ENCODE measurements around the gene ALDOB.

ALDOB gene

GRCh38 chr9:101437806-101438232 is 2.2 kb upstream of the ALDOB start:
- CTCF ChIA-PET, result interaction anchor here (0.7 to 1.8 kb wide), 6 partner anchors 11 to 92 kb away, joined by 3 to 11 read pairs (median 3); no protein-coding TSS in a partner anchor
- POLR2A ChIA-PET, result no interaction called here
- TF ChIP-seq, protein P1, sequence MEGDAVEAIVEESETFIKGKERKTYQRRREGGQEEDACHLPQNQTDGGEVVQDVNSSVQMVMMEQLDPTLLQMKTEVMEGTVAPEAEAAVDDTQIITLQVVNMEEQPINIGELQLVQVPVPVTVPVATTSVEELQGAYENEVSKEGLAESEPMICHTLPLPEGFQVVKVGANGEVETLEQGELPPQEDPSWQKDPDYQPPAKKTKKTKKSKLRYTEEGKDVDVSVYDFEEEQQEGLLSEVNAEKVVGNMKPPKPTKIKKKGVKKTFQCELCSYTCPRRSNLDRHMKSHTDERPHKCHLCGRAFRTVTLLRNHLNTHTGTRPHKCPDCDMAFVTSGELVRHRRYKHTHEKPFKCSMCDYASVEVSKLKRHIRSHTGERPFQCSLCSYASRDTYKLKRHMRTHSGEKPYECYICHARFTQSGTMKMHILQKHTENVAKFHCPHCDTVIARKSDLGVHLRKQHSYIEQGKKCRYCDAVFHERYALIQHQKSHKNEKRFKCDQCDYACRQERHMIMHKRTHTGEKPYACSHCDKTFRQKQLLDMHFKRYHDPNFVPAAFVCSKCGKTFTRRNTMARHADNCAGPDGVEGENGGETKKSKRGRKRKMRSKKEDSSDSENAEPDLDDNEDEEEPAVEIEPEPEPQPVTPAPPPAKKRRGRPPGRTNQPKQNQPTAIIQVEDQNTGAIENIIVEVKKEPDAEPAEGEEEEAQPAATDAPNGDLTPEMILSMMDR (IDR thresholded peaks at IDR 0.05; ENCODE audit: insufficient read depth, low read length, missing control alignments), result no peak
- no peak for DNase-seq (ENCODE audit: low read depth, low spot score)
- no peak overlapping the region for H3K4me3 ChIP-seq (ENCODE audit: low read depth, low read length)

- H3K4me3 ChIP-seq (ENCODE audit: low read depth, low read length), result no peak overlapping the region
- CTCF ChIA-PET, result interaction anchor here (0.9 to 1.1 kb wide), 3 partner anchors 9 to 14 kb away, joined by 3 to 5 read pairs (median 3); no protein-coding TSS in a partner anchor
- DNase-seq (ENCODE audit: low read depth, low spot score), result no peak
- TF ChIP-seq, protein P1 (IDR thresholded peaks at IDR 0.05; ENCODE audit: insufficient read depth, low read length, missing control alignments), result no peak
- POLR2A ChIA-PET, result interaction anchor here (0.6 kb wide), 1 partner anchor 27 kb away, joined by 4 read pairs; no protein-coding TSS in a partner anchor
Measured at GRCh38 chr9:101434998-101435397, 576 bp downstream of the ALDOB start.

DNA sequence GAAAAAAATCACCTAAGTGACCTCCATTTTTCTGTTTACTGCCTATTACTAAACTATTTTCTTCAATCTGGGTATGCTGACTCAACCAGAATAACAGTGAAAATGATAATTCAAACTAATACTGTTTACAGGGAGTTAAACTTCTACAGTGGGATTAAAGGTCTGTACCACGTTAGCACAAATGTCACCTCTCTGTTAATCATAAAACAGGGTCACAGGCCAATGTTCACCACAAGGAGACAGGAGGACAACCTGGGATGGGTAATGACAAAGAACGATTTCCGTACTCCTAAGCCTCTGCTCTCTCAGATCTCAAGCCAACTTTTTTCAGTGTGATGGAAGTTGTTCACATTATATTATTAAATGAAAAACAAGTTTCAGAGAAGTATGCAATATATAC is 2.3 kb downstream of the ALDOB start:
- TF ChIP-seq, protein P1 (IDR thresholded peaks at IDR 0.05; ENCODE audit: insufficient read depth, low read length, missing control alignments), result no peak
- CTCF ChIA-PET, result interaction anchor here (1.6 kb wide), 1 partner anchor 130 kb away, joined by 4 read pairs; no protein-coding TSS in a partner anchor

GRCh38 chr9:101432740-101433139 is 2.8 kb downstream of the ALDOB start:
- POLR2A ChIA-PET, result no interaction called here
- DNase-seq (ENCODE audit: low read depth, low spot score), result no peak
- CTCF ChIA-PET, result interaction anchor here (0.8 to 1.6 kb wide), 3 partner anchors 17 to 130 kb away, joined by 3 to 5 read pairs (median 4); no protein-coding TSS in a partner anchor
- TF ChIP-seq, protein P1 (IDR thresholded peaks at IDR 0.05; ENCODE audit: insufficient read depth, low read length, missing control alignments), result no peak
- no peak overlapping the region for H3K4me3 ChIP-seq (ENCODE audit: low read depth, low read length)

More for the DNA sequence above, 2.3 kb downstream of the ALDOB start:
- no peak overlapping the region for H3K4me3 ChIP-seq (ENCODE audit: low read depth, low read length)
- no peak for DNase-seq (ENCODE audit: low read depth, low spot score)
- POLR2A ChIA-PET, result no interaction called here

GRCh38 chr9:101432171-101432570 is 3.4 kb downstream of the ALDOB start:
- TF ChIP-seq, protein P1 (IDR thresholded peaks at IDR 0.05; ENCODE audit: insufficient read depth, low read length, missing control alignments), result no peak
- DNase-seq (ENCODE audit: low read depth, low spot score), result no peak
- ChIA-PET POLR2A (no interaction called here), CTCF (interaction anchor here (0.8 to 1.6 kb wide), 3 partner anchors 17 to 131 kb away, joined by 3 to 5 read pairs (median 4); no protein-coding TSS in a partner anchor)
- H3K4me3 ChIP-seq (ENCODE audit: low read depth, low read length), result no peak overlapping the region

DNA sequence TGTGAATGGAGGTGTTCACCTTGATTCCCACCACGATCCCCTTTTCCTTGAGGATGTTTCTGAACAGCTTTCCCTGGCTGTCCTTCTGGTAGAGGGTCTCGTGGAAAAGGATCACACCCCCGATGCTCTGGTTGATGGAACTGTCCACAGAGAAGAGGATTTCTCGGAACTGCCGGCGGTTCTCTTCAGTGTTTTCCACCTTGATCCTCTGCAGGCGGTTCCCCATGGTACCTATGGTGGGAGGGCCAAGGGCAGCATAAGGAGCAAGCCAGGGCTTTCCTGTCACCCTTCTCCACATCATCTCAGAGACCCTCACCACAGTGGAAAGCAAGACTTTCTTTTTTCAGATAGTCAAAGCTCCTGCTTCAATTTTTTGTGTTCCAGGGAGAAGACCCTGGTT is 5.8 kb downstream of the ALDOB start:
- CTCF ChIA-PET, result no interaction called here
- POLR2A ChIA-PET, result no interaction called here

More for the DNA sequence above, 5.8 kb downstream of the ALDOB start:
- no peak for DNase-seq (ENCODE audit: low read depth, low spot score)
- no peak overlapping the region for H3K4me3 ChIP-seq (ENCODE audit: low read depth, low read length)
- TF ChIP-seq, protein P1 (IDR thresholded peaks at IDR 0.05; ENCODE audit: insufficient read depth, low read length, missing control alignments), result no peak

Measured in AG04449 (cell line).